Measurements from ENCODE around the gene AQR.

DNA sequence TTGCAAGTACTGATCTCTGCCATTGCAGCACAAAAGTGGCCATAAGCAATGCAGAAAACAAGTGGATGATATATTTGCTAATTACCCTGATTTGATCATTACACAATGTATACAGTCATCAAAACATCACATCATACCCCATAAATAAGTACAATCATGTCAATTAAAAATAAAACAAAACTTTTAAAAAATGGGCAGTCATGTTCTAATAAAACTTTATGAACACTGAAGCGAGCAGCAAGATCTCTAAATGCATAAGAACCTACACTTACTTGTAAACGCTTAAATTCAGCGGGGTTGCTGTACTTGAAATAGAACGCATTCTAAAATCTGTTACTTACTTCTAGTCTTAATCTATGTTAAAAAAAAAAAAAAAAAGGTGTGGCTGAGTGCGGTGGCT, 73.4 kb downstream of the AQR start:
- TF ChIP-seq POLR2A (IDR thresholded peaks at IDR 0.05; ENCODE audit: low read length) = no peak
- no peak for TF ChIP-seq GATA1 (IDR thresholded peaks at IDR 0.05; ENCODE audit: low read depth, low read length)

Data from erythroblast (primary cell).